Lung (tissue), 12 donors: ENCODE results near the gene ROPN1B. TPM values are rescaled to one million over a fixed set of nuclear protein-coding genes. Genes with fewer than 3 reads are reported as not detected.

Source experiments
- ATAC-seq: fragments of 200-7000 bp; cut with Tn5 transposase; one replicate; pipeline ENCODE4 v1.9.1; 2020; ENCODE audit warnings: moderate number of reproducible peaks; ENCODE audit not compliant: insufficient read depth, low FRiP score
- DNase-seq, 3 donors: peaks; one replicate each; pipeline ENCODE4 v3.0.0-alpha.2; 2013 to 2017
- H3K27ac ChIP-seq, 2 donors: one replicate each; pipeline ENCODE4 v1.5.1; 2013; ENCODE audit warnings: mild to moderate bottlenecking in 2 of 2, moderate library complexity in 2 of 2, control low read depth in 1 of 2, inconsistent platforms in 1 of 2, low read depth in 1 of 2, low read length in 1 of 2
- H3K27me3 ChIP-seq, 3 donors: one replicate each; pipeline ENCODE4 v1.5.1; 2013; ENCODE audit warnings: low read length in 2 of 3; ENCODE audit not compliant: control insufficient read depth in 3 of 3, insufficient read depth in 3 of 3
- H3K36me3 ChIP-seq, 4 donors: one replicate each; pipeline ENCODE4 v1.5.1; 2013; ENCODE audit warnings: low read length in 4 of 4, mild to moderate bottlenecking in 1 of 4, moderate library complexity in 1 of 4; ENCODE audit not compliant: control insufficient read depth in 4 of 4, insufficient read depth in 4 of 4
- H3K4me1 ChIP-seq, 5 donors: one replicate each; pipeline ENCODE4 v1.5.1; 2013; ENCODE audit warnings: low read length in 5 of 5, mild to moderate bottlenecking in 2 of 5, moderate library complexity in 1 of 5; ENCODE audit not compliant: control insufficient read depth in 5 of 5, insufficient read depth in 5 of 5
- H3K4me3 ChIP-seq: one replicate; pipeline ENCODE4 v1.5.1; 2013; ENCODE audit warnings: mild to moderate bottlenecking, control low read depth, moderate library complexity
- H3K9ac ChIP-seq, 2 donors: one replicate each; pipeline ENCODE4 v1.5.1; 2013; ENCODE audit warnings: low read length in 2 of 2, control low read depth in 1 of 2; ENCODE audit not compliant: insufficient read depth in 1 of 2
- H3K9me3 ChIP-seq, 4 donors: one replicate each; pipeline ENCODE4 v1.5.1; 2013; ENCODE audit warnings: low read length in 3 of 4, mild to moderate bottlenecking in 1 of 4, moderate library complexity in 1 of 4; ENCODE audit not compliant: control insufficient read depth in 4 of 4, insufficient read depth in 3 of 4
- WGBS, 2 donors: extraction: QIAGEN DNeasy Blood & Tissue Kit; methylation state at CpG; one replicate each; pipeline ENCODE4 v1.1.7; 2013; 5-methylcytosine and 5-hydroxymethylcytosine counted together
- polyA plus RNA-seq, 2 donors: library from polyadenylated mRNA; stranded (reverse); fragments of 200-250 nt; gene quantifications; one replicate each; pipeline ENCODE4 v1.2.1, GENCODE V29; 2013
- total RNA-seq, 2 donors: library from RNA; depleted of rRNA in 1 of 2; stranded (reverse); fragments of >200 nt in 1 of 2; gene quantifications; one replicate each; pipeline ENCODE4 v1.2.1, GENCODE V29; 2014 to 2021
- TF ChIP-seq, protein P1 (sequence below): IDR thresholded peaks from 2 replicates; pipeline ENCODE4 v1.5.1; 2012; ENCODE audit warnings: mild to moderate bottlenecking; ENCODE audit errors: control extremely low read depth, extremely low read depth
- donor health status: control.
- donor health status: control.
- donor health status: Bipolar disorder and iron deficiency.
- donor health status: healthy.
- donor health status: DM: yes; HTN: yes; CAD: no.

ROPN1B gene
- total and polyA plus RNA-seq, 4 donors = 0.14 to 0.67 (median 0.47) TPM

- Histone ChIP-seq H3K4me3 (no peak overlapping the region), H3K27ac (no peak overlapping the region), H3K4me1 (no peaks in the 10 kb centered on the region), H3K9ac (no peak overlapping the region), H3K27me3 (no peaks in the 10 kb centered on the region), H3K36me3 (peaks cover 5 to 35% (median 11%) of the 10 kb centered on the region in 4 donors), H3K9me3 (no peaks in the 10 kb centered on the region)
- TF ChIP-seq, protein P1, sequence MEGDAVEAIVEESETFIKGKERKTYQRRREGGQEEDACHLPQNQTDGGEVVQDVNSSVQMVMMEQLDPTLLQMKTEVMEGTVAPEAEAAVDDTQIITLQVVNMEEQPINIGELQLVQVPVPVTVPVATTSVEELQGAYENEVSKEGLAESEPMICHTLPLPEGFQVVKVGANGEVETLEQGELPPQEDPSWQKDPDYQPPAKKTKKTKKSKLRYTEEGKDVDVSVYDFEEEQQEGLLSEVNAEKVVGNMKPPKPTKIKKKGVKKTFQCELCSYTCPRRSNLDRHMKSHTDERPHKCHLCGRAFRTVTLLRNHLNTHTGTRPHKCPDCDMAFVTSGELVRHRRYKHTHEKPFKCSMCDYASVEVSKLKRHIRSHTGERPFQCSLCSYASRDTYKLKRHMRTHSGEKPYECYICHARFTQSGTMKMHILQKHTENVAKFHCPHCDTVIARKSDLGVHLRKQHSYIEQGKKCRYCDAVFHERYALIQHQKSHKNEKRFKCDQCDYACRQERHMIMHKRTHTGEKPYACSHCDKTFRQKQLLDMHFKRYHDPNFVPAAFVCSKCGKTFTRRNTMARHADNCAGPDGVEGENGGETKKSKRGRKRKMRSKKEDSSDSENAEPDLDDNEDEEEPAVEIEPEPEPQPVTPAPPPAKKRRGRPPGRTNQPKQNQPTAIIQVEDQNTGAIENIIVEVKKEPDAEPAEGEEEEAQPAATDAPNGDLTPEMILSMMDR = no peak
- DNase-seq (no peak), ATAC-seq (no peak)
- 84 to 92% methylated on average over 7 of the region's 7 CpGs for WGBS, 2 donors
Observed at GRCh38 chr3:126018995-126019394, 50.0 kb downstream of the ROPN1B start.

- WGBS, 2 donors = 76 to 83% methylated on average over 5 of the region's 5 CpGs
- H3K4me1 ChIP-seq = no peaks in the 10 kb centered on the region
Observed at GRCh38 chr3:126019683-126020082, 50.7 kb downstream of the ROPN1B start.

GRCh38 chr3:126021224-126021623 lies 52.2 kb downstream of the ROPN1B start:
- Histone ChIP-seq H3K27me3 (no peaks in the 10 kb centered on the region), H3K9me3 (no peaks in the 10 kb centered on the region), H3K9ac (no peak overlapping the region), H3K4me3 (no peak overlapping the region), H3K27ac (no peak overlapping the region), H3K4me1 (no peaks in the 10 kb centered on the region), H3K36me3 (peaks cover 0 to 31% (median 14%) of the 10 kb centered on the region in 4 donors)
- TF ChIP-seq, protein P1 = no peak
- no peak for ATAC-seq
- DNase-seq = peak; percentile 3 to 30 (median 11)
- WGBS, 2 donors = 73 to 85% methylated on average over 5 of the region's 5 CpGs

More at GRCh38 chr3:126019683-126020082, 50.7 kb downstream of the ROPN1B start:
- no peak overlapping the region for H3K27ac ChIP-seq
- H3K9ac ChIP-seq = no peak overlapping the region
- no peak for ATAC-seq
- peaks cover 4 to 35% (median 13%) of the 10 kb centered on the region in 4 donors for H3K36me3 ChIP-seq
- TF ChIP-seq, protein P1 = no peak
- H3K27me3 ChIP-seq = no peaks in the 10 kb centered on the region
- H3K9me3 ChIP-seq = no peaks in the 10 kb centered on the region
- no peak overlapping the region for H3K4me3 ChIP-seq
- DNase-seq = no peak

DNA sequence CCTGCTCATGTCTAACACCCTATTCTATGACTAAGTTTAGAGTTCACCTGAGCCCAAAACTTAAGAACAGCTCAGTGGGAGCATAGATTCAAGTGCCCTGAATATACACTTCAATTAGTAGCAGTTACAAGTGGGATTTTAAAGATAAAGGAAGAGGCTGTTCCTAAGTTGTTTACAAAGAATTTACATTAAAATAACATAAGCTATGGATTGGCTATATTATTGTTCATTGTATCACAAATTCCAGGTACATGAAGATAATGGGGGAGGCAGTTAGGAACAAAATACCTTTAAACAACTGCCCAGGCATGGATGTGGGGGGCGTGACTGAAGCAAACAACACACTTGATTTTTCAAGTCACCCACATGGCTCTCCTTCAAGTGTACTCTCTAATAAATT lies 52.7 kb downstream of the ROPN1B start:
- WGBS, 2 donors = 90% methylated on average over 1 of the region's 1 CpG
- DNase-seq (no peak), ATAC-seq (no peak)
- Histone ChIP-seq H3K27me3 (no peaks in the 10 kb centered on the region), H3K4me1 (no peaks in the 10 kb centered on the region), H3K36me3 (peaks cover 0 to 27% (median 14%) of the 10 kb centered on the region in 4 donors), H3K9ac (no peak overlapping the region), H3K4me3 (no peak overlapping the region), H3K27ac (no peak overlapping the region), H3K9me3 (no peaks in the 10 kb centered on the region)
- TF ChIP-seq, protein P1 = no peak
